NOMO-1 treated with DMSO at 0.1 percent for 48 hours (cell line): ENCODE results near the gene TGFBI.

Experiments
- DNase-seq: peaks from one replicate; lab custom pipeline; 2025; ENCODE audit not compliant: unreplicated experiment; lab: John Stamatoyannopoulos, UW

TGFBI gene

GRCh38 chr5:136062366-136063274 lies 33.8 kb downstream of the TGFBI start:
- DNase-seq = peak; percentile 59

DNA sequence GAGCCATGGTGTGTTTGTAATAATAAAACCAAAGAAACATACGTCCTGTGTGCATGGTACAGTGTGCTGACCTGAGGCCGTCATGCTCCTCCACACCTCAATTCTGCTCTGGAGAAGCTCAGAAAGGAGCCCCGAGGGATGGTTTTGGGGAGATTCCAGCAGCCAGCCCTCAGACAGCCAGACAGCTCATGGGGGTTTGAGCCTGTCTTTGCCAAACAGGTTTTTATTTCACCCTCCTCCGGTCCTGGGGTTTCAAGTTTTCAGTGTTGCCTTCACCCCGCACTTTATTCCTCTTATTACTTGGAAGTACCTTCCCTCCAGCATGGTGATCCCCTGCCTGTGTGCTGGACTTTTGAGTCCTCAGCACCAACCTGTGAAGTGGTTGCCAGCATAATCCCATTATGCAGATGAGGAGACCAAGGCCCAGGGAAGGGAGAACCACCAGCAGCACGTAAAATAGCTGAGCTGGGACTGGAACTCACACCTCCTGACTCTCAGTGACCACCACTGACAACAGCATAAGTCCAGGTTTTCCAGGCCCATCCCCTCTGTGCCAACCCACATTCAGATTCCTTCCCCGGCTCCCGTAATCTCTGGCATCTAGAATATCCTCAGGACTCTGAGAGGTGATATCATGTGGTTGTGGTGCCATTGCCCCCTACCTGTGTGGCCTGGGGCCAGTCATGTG lies 35.1 kb downstream of the TGFBI start:
- no peak for DNase-seq

GRCh38 chr5:136064510-136064909 lies 35.7 kb downstream of the TGFBI start:
- no peak for DNase-seq

GRCh38 chr5:136065588-136065987 lies 36.8 kb downstream of the TGFBI start:
- DNase-seq = no peak

- DNase-seq = no peak
Observed at GRCh38 chr5:136066661-136067271, 38.0 kb downstream of the TGFBI start.

DNA sequence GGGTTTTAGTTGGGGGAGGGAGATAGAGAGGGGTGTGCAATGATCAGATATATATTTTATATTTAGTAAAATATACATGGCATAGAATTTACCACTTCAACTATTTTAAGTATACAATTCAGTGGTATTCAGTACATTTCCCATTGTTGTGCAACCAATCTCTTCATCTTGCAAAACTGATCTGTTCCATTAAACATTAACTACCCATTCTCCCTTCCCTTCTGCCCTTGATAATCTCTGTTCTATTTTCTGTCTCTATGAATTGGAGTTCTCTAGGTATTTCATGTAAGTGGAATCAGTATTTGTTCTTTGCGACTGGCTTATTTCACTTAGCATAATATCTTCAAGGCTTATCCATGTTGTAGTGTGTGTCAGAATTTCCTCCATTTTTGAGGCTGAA lies 38.6 kb downstream of the TGFBI start:
- DNase-seq = no peak

- DNase-seq = no peak
Observed at GRCh38 chr5:136070486-136071285, 41.9 kb downstream of the TGFBI start.

DNA sequence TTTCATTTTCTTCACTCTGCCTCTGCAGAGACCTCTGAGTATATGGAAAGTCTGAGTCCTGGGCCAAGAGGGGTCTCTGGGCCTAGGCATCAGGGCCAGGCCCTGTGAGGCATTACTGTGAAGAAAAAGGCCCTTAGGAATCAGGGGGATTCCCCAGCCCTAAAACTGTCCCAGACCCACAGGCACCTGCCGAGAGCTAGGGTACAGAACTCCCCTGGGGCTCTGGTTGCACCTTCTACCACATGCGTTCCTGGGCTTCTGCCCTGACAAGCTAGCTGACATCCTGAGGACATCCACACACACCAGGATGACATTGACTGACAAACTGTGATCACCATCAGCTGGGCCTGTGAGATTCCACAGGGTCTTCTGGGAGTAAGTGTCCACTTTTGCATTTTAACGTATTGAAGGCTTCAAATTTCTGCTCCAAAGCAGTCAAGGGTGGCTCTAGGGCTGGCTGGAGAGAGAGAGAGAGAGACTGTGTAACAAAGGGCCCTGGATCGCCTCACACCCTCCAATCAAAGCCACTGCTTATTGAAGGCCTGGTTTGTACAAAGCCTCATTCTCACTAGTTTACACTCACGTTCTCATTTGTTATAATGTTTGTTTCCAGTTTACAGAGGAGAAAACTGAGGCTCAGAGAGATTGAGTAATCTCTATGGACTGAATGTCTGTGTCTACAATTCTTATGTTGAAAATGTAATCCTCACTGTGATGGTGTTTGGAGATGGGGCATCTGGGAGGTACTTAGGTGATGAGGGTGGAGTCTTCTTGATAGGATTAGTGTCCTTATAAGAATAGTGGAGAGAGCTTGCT lies 45.1 kb downstream of the TGFBI start:
- DNase-seq = no peak

DNA sequence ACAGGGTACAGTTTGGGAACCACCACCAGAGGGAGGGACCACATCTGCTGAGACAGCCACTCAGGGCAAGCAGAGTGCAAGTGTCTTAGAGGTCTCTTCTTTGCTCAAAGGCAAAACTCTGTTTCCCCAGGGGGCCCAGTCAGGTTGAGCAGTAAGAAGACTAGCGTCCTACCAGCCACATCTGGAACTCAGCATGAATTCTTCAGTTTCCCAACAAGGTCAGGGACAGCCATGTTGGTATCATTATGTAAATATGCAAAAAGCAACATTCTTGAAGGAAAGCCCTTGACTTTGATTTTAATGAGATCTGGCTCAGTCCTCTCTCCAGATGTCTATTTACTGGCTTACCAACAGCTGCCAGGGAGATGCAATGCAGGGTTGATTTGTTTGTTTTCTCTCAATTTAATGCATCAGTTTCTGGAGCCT lies 46.7 kb downstream of the TGFBI start:
- no peak for DNase-seq

DNA sequence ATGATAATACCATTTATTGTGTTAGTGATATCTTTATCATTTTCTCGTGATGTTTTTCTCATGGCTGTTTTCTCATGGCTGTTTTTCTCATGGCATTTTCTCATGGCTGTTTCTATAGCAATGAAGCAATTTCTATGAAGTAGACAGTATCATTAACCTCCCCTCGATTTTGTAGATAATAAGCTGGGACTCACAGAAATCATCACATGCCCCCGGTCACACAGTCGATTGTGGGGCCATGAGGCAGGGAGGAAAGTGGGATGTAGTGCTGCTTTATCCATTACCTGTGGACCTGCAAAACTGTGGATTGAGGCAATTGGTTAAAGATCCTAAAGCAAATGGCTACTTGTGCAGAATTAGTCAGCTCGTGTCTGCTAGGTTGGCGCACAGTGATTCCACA lies 47.3 kb downstream of the TGFBI start:
- no peak for DNase-seq

DNA sequence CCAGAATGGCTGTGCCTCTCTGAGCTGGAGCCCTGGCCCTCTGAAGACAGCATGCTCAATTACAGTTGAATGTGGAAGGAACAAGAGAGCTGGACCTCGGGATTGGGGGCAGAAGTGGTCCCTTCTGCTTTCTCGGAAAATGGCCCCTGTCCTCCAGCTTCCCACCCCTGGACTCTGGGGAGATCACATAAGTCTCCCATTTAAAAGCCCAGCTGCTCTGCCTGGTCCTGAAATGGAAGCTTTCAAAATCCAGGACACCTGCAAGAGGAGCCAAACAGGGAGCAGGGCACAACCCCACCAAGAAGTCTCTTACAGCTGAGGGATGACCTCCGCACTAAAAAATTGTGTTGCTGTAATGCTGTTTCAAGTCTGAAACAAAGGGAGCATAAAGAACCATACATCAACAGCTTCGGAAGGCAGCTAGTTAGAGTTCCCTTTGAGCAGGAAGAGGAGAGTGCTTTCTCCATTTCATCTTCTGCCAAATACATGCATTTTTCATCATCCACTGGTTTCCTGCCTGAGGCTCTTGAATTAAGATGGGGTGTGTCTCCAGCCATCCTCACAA lies 48.2 kb downstream of the TGFBI start:
- no peak for DNase-seq

DNA sequence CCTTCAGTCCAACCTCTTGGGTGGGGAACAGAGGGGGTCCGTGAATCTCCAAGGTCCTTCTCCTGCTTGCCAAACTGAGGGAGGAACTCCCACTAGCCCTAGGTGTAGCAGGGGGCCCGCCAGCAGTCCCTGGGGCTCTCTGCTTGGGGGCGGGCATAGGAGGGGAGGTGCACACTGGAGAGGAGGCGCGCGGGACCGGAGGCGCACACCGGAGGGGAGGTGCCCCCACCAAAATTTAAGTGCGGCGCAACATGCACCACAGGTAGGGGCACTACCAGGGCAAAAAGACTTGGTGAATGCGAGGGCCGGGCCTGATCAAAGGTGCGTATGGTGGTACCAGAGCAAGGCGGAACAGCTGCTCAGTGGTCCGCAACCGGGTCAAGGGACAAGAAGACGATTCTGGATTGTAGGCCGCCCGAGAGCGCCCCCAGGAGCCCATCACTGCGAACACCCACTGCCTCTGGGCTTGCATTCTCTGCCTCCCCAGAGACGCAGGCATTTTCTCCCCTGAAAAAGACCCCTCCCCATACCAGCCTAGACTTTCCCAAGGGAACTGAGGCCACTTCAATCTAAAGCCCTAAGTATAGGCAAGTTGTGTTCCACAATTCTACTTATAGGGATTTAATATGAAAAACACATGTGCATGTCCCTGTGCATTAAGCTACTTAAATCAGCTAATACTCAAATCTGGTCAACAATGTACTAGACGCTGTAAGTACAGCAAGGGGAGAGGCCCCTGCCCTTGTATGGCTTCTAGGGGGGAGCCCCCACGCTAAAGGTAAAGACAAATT lies 50.6 kb downstream of the TGFBI start:
- DNase-seq = no peak

- no peak for DNase-seq
Observed at GRCh38 chr5:136080113-136080482, 51.3 kb downstream of the TGFBI start.

DNA sequence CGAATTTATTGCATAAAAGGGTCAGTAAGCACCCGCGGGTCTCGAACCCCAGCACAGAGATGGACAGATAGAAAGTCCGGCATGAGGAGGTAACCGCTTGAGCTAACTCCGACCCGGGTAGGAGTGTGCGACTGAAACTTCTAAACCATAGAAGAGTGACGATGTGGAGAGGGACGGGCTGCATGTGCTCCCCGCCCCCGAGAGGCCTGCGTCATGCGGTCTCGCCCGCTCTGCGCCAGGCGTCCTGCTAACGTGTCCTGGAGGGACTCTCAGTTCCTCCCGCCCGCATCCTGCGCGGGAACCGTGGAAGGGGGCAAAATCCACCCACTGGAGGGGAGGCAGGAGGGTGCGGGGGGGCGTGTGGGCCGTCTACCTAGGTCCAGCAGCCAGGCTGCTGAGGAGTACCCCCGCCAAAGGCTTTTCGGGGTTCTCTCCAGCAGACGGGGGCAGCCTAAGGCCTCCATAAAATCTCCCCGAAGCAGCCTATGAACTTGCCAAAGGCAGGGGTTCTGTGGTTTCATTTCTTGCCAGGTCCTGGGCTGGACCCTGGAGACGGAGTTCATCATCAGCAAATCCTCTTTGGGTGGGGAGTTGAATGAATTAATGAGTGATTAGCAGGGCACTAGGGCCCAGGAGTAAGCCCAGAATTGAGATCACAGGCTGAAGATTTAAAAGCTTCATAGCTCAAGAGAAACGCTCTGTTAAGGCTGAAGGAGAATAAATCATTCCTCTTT lies 51.9 kb downstream of the TGFBI start:
- DNase-seq = peak; percentile 94

GRCh38 chr5:136081217-136081591 lies 52.4 kb downstream of the TGFBI start:
- no peak for DNase-seq

GRCh38 chr5:136082390-136083193 lies 53.8 kb downstream of the TGFBI start:
- peak; percentile 31 for DNase-seq

DNA sequence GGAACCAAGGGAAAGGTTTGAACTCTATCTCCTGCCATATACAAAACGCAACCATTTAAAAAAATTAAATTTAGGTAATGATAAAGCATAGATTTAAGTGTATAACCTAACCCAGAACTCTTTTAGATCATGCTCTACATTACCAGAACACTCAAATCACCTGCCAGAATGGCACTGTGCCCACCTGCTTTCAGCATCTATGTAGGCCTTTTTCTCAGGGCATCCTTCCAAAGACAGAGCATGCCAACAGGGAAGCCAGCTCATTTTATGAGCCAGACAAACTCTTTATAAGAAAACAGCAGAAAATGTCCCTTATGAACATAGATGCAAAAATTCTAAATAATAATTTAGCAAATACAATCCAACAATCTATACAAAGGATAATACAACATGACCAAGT lies 55.9 kb downstream of the TGFBI start:
- DNase-seq = no peak
